Gastrocnemius medialis (tissue), 4 donors: ENCODE data around the gene LAPTM4A. TPM values are rescaled to one million over a fixed set of nuclear protein-coding genes. Genes with fewer than 3 reads are reported as not detected.

Experiments used
- ATAC-seq, 2 donors: fragments of 150-250 bp; one replicate each; pipeline ENCODE4 v1.9.1; 2016
- DNase-seq, 2 donors: peaks; one replicate each; pipeline ENCODE4 v3.0.0-alpha.2; 2019
- H3K27ac ChIP-seq, 4 donors: fragments of 200-600 bp; sonication (generic); 1 replicate in 1 of 4; 2 replicates in 3 of 4; pipeline ENCODE4 v1.5.1; 2016 to 2018; ENCODE audit warnings: mild to moderate bottlenecking in 2 of 4, moderate library complexity in 1 of 4
- H3K27me3 ChIP-seq, 3 donors: fragments of 200-600 bp; sonication (generic) in 2 of 3; 1 replicate in 1 of 3; 2 replicates in 2 of 3; pipeline versions ENCODE4 v1.5.1 to v1.6.0; 2016 to 2019; ENCODE audit warnings: mild to moderate bottlenecking in 1 of 3, moderate library complexity in 1 of 3
- H3K36me3 ChIP-seq, 2 donors: fragments of 200-600 bp; sonication (generic) in 1 of 2; one replicate each; pipeline ENCODE4 v1.5.1; 2017 to 2018
- H3K4me1 ChIP-seq, 2 donors: fragments of 200-600 bp; sonication (generic) in 1 of 2; one replicate each; pipeline ENCODE4 v1.5.1; 2016 to 2017; ENCODE audit warnings: mild to moderate bottlenecking in 2 of 2
- H3K4me3 ChIP-seq, 4 donors: fragments of 200-600 bp; sonication (generic) in 3 of 4; 1 replicate in 1 of 4; 2 replicates in 3 of 4; pipeline ENCODE4 v1.5.1; 2016 to 2019; ENCODE audit warnings: mild to moderate bottlenecking in 2 of 4
- H3K9me3 ChIP-seq, 3 donors: fragments of 200-600 bp; sonication (generic) in 2 of 3; 1 replicate in 1 of 3; 2 replicates in 2 of 3; pipeline ENCODE4 v1.5.1; 2016 to 2019
- CTCF ChIP-seq, 5 experiments: fragments of 450-650 bp in 3 of 5; fragments of 200-600 bp in 2 of 5; sonication (generic) in 2 of 5; IDR thresholded peaks in 4 of 5; conservative IDR thresholded peaks in 1 of 5; 1 replicate in 4 of 5; 2 replicates in 1 of 5; pipeline ENCODE4 v1.5.1; 2016 to 2019; ENCODE audit warnings: antibody characterized with exemption in 5 of 5, mild to moderate bottlenecking in 3 of 5, moderate library complexity in 3 of 5
- POLR2A ChIP-seq, 2 donors: fragments of 450-650 bp; IDR thresholded peaks; one replicate each; pipeline ENCODE4 v1.6.1; 2017; ENCODE audit warnings: antibody characterized with exemption in 2 of 2, mild to moderate bottlenecking in 2 of 2, moderate library complexity in 2 of 2
- in situ Hi-C, 4 donors: fragments of 200-750 bp; cut with MboI; loops; one replicate each; pipeline versions ENCODE4 v1.15.0 to v1.8.0; 2017; ENCODE audit warnings: low sequenced_read_pairs in 4 of 4
- intact Hi-C: fragments of 100-400 bp; cut with DNase I; formaldehyde crosslinking; loops from one replicate; pipeline ENCODE4 v1.15.1; 2023; ENCODE audit warnings: low total_unique reads
- total RNA-seq, 4 donors: library from RNA; depleted of rRNA; stranded (reverse); fragments of >200 nt; gene quantifications; one replicate each; pipeline versions ENCODE4 v1.1.0 to v1.2.3, GENCODE V29; 2016

The LAPTM4A gene
- total RNA-seq, 4 donors from 2014 or later, result 53.8 to 62.3 (median 57.4) TPM

GRCh38 chr2:20015482-20016083 lies 35.8 kb downstream of the LAPTM4A start:
- H3K4me3 ChIP-seq, result no peak overlapping the region
- no peak overlapping the region for H3K27ac ChIP-seq
- ATAC-seq (peak; percentile 25 to 45), DNase-seq (no peak)
- TF ChIP-seq CTCF (IDR thresholded peaks at IDR 0.05 in 4 of 5, conservative IDR thresholded peaks at IDR 0.05 in 1 of 5) (peak; percentile 35 to 66 (median 57)), POLR2A (IDR thresholded peaks at IDR 0.05) (no peak)
- intact Hi-C loops, result loop anchor here (1.0 kb wide), 1 partner anchor 83 kb away; no protein-coding TSS in a partner anchor
- in situ Hi-C loops, result loop anchor here in 3 of 4 donors (5.0 kb wide), 1 partner anchor 77 kb away; no protein-coding TSS in a partner anchor
- H3K36me3 ChIP-seq, result no peaks in the 10 kb centered on the region
- H3K4me1 ChIP-seq, result peaks cover 0 to 10% of the 10 kb centered on the region in 2 donors
- H3K27me3 ChIP-seq, result peaks cover 5 to 15% (median 14%) of the 10 kb centered on the region in 3 donors
- no peaks in the 10 kb centered on the region for H3K9me3 ChIP-seq

- DNase-seq, result no peak
- Histone ChIP-seq H3K27ac (peak overlapping the region in 3 of 4 donors; percentile 6 to 64 (median 47)), H3K4me3 (peak overlapping the region; percentile 56 to 73 (median 58)), H3K4me1 (peaks cover 0 to 10% of the 10 kb centered on the region in 2 donors), H3K9me3 (no peaks in the 10 kb centered on the region), H3K27me3 (peaks cover 7 to 17% (median 17%) of the 10 kb centered on the region in 3 donors), H3K36me3 (no peaks in the 10 kb centered on the region)
- in situ Hi-C loops, result no loop called here
- intact Hi-C loops, result no loop called here
- TF ChIP-seq POLR2A (IDR thresholded peaks at IDR 0.05) (no peak), CTCF (IDR thresholded peaks at IDR 0.05 in 4 of 5, conservative IDR thresholded peaks at IDR 0.05 in 1 of 5) (no peak)
- ATAC-seq, result peak; percentile 37 to 54
These were observed 38.1 kb downstream of the LAPTM4A start for GRCh38 chr2:20013126-20013849.

GRCh38 chr2:20012282-20013125 lies 38.9 kb downstream of the LAPTM4A start, which contains the start of gene MATN3:
TSS of gene MATN3 (minus strand) at chr2:20012668. CDS start at chr2:20012631, 37 bp downstream.
- peaks cover 0 to 10% of the 10 kb centered on the region in 2 donors for H3K4me1 ChIP-seq
- H3K4me3 ChIP-seq, result peak within 1 kb of the TSS; percentile 56 to 73 (median 58)
- H3K9me3 ChIP-seq, result no peaks in the 10 kb centered on the region
- no peaks in the 10 kb centered on the region for H3K36me3 ChIP-seq
- intact Hi-C loops, result no loop called here
- ATAC-seq (peak; percentile 48 to 72), DNase-seq (no peak)
- in situ Hi-C loops, result no loop called here
- TF ChIP-seq POLR2A (IDR thresholded peaks at IDR 0.05) (no peak), CTCF (IDR thresholded peaks at IDR 0.05 in 4 of 5, conservative IDR thresholded peaks at IDR 0.05 in 1 of 5) (no peak)
- peak within 1 kb of the TSS in 3 of 4 donors; percentile 6 to 64 (median 47) for H3K27ac ChIP-seq
- H3K27me3 ChIP-seq, result peaks cover 10 to 17% (median 17%) of the 10 kb centered on the region in 3 donors

- Histone ChIP-seq H3K36me3 (no peaks in the 10 kb centered on the region), H3K4me1 (peaks cover 0 to 10% of the 10 kb centered on the region in 2 donors), H3K4me3 (peak overlapping the region; percentile 56 to 73 (median 58)), H3K27ac (no peak overlapping the region), H3K9me3 (no peaks in the 10 kb centered on the region), H3K27me3 (peaks cover 10 to 17% (median 17%) of the 10 kb centered on the region in 3 donors)
- intact Hi-C loops, result no loop called here
- no peak for TF ChIP-seq POLR2A (IDR thresholded peaks at IDR 0.05)
- no peak for TF ChIP-seq CTCF (IDR thresholded peaks at IDR 0.05 in 4 of 5, conservative IDR thresholded peaks at IDR 0.05 in 1 of 5)
- DNase-seq, result no peak
- no peak for ATAC-seq
- in situ Hi-C loops, result no loop called here
These were observed 39.5 kb downstream of the LAPTM4A start for GRCh38 chr2:20012032-20012281.
